ENCODE measurements around the gene IP6K1.
A peak's percentile ranks its signal among the peaks of the same experiment; 100 is the strongest.

The IP6K1 gene

GRCh38 chr3:49722896-49723295 is 63.4 kb downstream of the IP6K1 start:
- DNase-seq = peak; percentile 28

- peak; percentile 31 for DNase-seq
Observed at GRCh38 chr3:49721896-49722781, 64.2 kb downstream of the IP6K1 start.

GRCh38 chr3:49721596-49721895 is 64.8 kb downstream of the IP6K1 start:
- no peak for DNase-seq

- no peak for DNase-seq
Observed at GRCh38 chr3:49720855-49721595, 65.3 kb downstream of the IP6K1 start.

- DNase-seq = peak; percentile 95
Observed at GRCh38 chr3:49719214-49719884, 67.0 kb downstream of the IP6K1 start, which contains the start of gene AMIGO3. Gene AMIGO3 (minus strand): TSS chr3:49719684. CDS start chr3:49719465, 219 bp downstream.

- DNase-seq = peak; percentile 44
Observed at GRCh38 chr3:49718858-49719213, 67.5 kb downstream of the IP6K1 start.

- peak; percentile 57 for DNase-seq
Observed at GRCh38 chr3:49717959-49718857, 68.1 kb downstream of the IP6K1 start.

GRCh38 chr3:49717211-49717958 is 69.0 kb downstream of the IP6K1 start:
- DNase-seq = peak; percentile 24

GRCh38 chr3:49716691-49717210 is 69.6 kb downstream of the IP6K1 start:
- peak; percentile 26 for DNase-seq

- DNase-seq = peak; percentile 24
Observed at GRCh38 chr3:49716169-49716568, 70.2 kb downstream of the IP6K1 start.

GRCh38 chr3:49715611-49716121 is 70.7 kb downstream of the IP6K1 start:
- DNase-seq = no peak

GRCh38 chr3:49714728-49715550 is 71.4 kb downstream of the IP6K1 start:
- no peak for DNase-seq

- no peak for DNase-seq
Observed at GRCh38 chr3:49713336-49714105, 72.8 kb downstream of the IP6K1 start.

- DNase-seq = no peak
Observed at GRCh38 chr3:49712631-49713317, 73.6 kb downstream of the IP6K1 start.

GRCh38 chr3:49712166-49712565 is 74.2 kb downstream of the IP6K1 start:
- no peak for DNase-seq

GRCh38 chr3:49711489-49711888 is 74.9 kb downstream of the IP6K1 start:
- DNase-seq = no peak

- no peak for DNase-seq
Observed at GRCh38 chr3:49709852-49710251, 76.5 kb downstream of the IP6K1 start.

- no peak for DNase-seq
Observed at GRCh38 chr3:49707113-49707480, 79.2 kb downstream of the IP6K1 start.

Data from right hindlimb (tissue), 1 donor.